Uterus (tissue), 4 donors: Measurements from ENCODE around the gene PLXNA4. TPM values are rescaled to one million over a fixed set of nuclear protein-coding genes. Genes with fewer than 3 reads are reported as not detected.

Source experiments
- DNase-seq, 2 donors: peaks; one replicate each; pipeline ENCODE4 v3.0.0-alpha.2; 2019 to 2020
- H3K27ac ChIP-seq, 2 donors: fragments of 200-600 bp; sonication (generic); 1 replicate in 1 of 2; 2 replicates in 1 of 2; pipeline ENCODE4 v1.5.1; 2016 to 2018
- H3K27me3 ChIP-seq, 2 donors: fragments of 200-600 bp; sonication (generic); one replicate each; pipeline ENCODE4 v1.5.1; 2018 to 2019; ENCODE audit warnings: control low read depth in 1 of 2
- H3K36me3 ChIP-seq, 2 donors: fragments of 200-600 bp; sonication (generic); one replicate each; pipeline ENCODE4 v1.5.1; 2019; ENCODE audit warnings: control low read depth in 1 of 2
- H3K4me1 ChIP-seq, 2 donors: fragments of 200-600 bp; sonication (generic); one replicate each; pipeline ENCODE4 v1.5.1; 2018 to 2019; ENCODE audit warnings: control low read depth in 1 of 2
- H3K4me3 ChIP-seq, 2 donors: fragments of 200-600 bp; sonication (generic); 1 replicate in 1 of 2; 2 replicates in 1 of 2; pipeline ENCODE4 v1.5.1; 2018 to 2019; ENCODE audit warnings: mild to moderate bottlenecking in 1 of 2
- H3K9me3 ChIP-seq, 2 donors: fragments of 200-600 bp; sonication (generic); one replicate each; pipeline ENCODE4 v1.5.1; 2019; ENCODE audit warnings: control low read depth in 1 of 2
- POLR2A ChIP-seq, 2 donors: fragments of 450-650 bp; IDR thresholded peaks; one replicate each; pipeline ENCODE4 v1.6.1; 2016; ENCODE audit warnings: antibody characterized with exemption in 2 of 2, mild to moderate bottlenecking in 1 of 2, moderate library complexity in 1 of 2
- intact Hi-C: fragments of 100-400 bp; cut with DNase I; formaldehyde crosslinking; loops from one replicate; pipeline ENCODE4 v1.15.1; 2023; ENCODE audit warnings: low total_unique reads
- total RNA-seq, 4 donors: library from RNA; depleted of rRNA in 3 of 4; stranded (reverse); fragments of >200 nt in 3 of 4; gene quantifications; one replicate each; pipeline versions ENCODE4 v1.1.0 to v1.2.4, GENCODE V29; 2014 to 2023
- TF ChIP-seq, protein P1 (sequence below), 4 experiments: fragments of 200-600 bp in 2 of 4; fragments of 450-650 bp in 2 of 4; sonication (generic) in 2 of 4; IDR thresholded peaks; one replicate each; pipeline ENCODE4 v1.5.1; 2016 to 2019; ENCODE audit warnings: antibody characterized with exemption in 4 of 4, mild to moderate bottlenecking in 2 of 4, moderate library complexity in 1 of 4
- donor health status: DM: yes; HTN: yes; CAD: no.

PLXNA4 gene
- total RNA-seq, 4 donors from 2014 or later: 4.1 to 16.5 (median 7.7) TPM

- Histone ChIP-seq H3K36me3 (no peaks in the 10 kb centered on the region), H3K9me3 (no peaks in the 10 kb centered on the region)
- intact Hi-C loops: no loop called here
Measured at GRCh38 chr7:132367004-132367403, 209.3 kb downstream of the PLXNA4 start.

DNA sequence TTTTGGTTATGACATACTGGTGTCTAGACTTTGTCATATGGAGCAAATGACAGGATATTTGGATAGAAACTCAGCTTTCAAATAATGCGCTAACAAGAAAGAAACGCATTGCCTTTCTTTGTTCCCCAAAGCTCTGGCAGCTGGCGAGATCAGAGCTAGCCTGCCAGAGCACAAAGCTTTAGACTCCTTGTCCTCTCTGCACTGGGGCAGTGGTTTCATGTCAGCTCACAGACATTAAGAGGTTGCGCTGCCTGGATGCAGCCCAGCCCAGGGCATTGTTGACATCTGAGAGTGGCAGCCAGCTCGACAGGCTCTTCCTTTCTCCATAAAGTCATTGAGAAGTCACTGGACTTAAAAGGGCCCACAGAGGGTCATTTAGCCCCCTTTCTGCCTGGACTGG is 212.0 kb downstream of the PLXNA4 start:
- Histone ChIP-seq H3K27ac (no peak overlapping the region), H3K4me1 (no peaks in the 10 kb centered on the region), H3K4me3 (no peak overlapping the region), H3K9me3 (no peaks in the 10 kb centered on the region), H3K27me3 (no peaks in the 10 kb centered on the region), H3K36me3 (no peaks in the 10 kb centered on the region)
- no peak for TF ChIP-seq POLR2A (IDR thresholded peaks at IDR 0.05)
- TF ChIP-seq, protein P1, sequence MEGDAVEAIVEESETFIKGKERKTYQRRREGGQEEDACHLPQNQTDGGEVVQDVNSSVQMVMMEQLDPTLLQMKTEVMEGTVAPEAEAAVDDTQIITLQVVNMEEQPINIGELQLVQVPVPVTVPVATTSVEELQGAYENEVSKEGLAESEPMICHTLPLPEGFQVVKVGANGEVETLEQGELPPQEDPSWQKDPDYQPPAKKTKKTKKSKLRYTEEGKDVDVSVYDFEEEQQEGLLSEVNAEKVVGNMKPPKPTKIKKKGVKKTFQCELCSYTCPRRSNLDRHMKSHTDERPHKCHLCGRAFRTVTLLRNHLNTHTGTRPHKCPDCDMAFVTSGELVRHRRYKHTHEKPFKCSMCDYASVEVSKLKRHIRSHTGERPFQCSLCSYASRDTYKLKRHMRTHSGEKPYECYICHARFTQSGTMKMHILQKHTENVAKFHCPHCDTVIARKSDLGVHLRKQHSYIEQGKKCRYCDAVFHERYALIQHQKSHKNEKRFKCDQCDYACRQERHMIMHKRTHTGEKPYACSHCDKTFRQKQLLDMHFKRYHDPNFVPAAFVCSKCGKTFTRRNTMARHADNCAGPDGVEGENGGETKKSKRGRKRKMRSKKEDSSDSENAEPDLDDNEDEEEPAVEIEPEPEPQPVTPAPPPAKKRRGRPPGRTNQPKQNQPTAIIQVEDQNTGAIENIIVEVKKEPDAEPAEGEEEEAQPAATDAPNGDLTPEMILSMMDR (IDR thresholded peaks at IDR 0.05): no peak
- intact Hi-C loops: no loop called here
- DNase-seq: no peak

More at GRCh38 chr7:132367004-132367403, 209.3 kb downstream of the PLXNA4 start:
- DNase-seq: no peak
- H3K27ac ChIP-seq: no peak overlapping the region
- no peaks in the 10 kb centered on the region for H3K4me1 ChIP-seq
- no peaks in the 10 kb centered on the region for H3K27me3 ChIP-seq
- no peak for TF ChIP-seq POLR2A (IDR thresholded peaks at IDR 0.05)
- TF ChIP-seq, protein P1 (IDR thresholded peaks at IDR 0.05): no peak
- no peak overlapping the region for H3K4me3 ChIP-seq

DNA sequence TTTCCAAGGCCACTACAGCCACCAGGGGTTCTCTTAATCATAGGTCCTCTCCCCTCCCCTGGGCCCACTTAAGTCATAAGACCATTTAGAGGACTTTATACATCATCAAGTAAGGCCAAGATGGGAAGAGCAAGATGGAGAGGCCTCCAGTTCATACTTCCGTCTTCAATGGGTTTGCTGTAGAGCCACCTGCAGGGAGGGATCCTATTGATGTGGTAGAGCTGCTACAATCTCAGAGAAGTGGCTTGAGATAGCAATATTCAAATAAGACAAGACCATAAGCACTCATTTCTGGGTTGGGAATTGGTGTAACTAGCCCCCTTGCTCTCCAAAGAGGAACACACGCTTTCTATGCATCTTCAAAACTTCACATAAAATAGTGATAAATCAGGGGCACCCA is 214.2 kb downstream of the PLXNA4 start:
- Histone ChIP-seq H3K9me3 (no peaks in the 10 kb centered on the region), H3K27me3 (no peaks in the 10 kb centered on the region), H3K36me3 (no peaks in the 10 kb centered on the region), H3K4me1 (no peaks in the 10 kb centered on the region), H3K4me3 (no peak overlapping the region), H3K27ac (no peak overlapping the region)
- DNase-seq: no peak
- intact Hi-C loops: no loop called here
- TF ChIP-seq, protein P1 (IDR thresholded peaks at IDR 0.05): no peak
- TF ChIP-seq POLR2A (IDR thresholded peaks at IDR 0.05): no peak

- DNase-seq: no peak
- no peak overlapping the region for H3K4me3 ChIP-seq
- no peaks in the 10 kb centered on the region for H3K9me3 ChIP-seq
- no peak overlapping the region for H3K27ac ChIP-seq
- H3K36me3 ChIP-seq: no peaks in the 10 kb centered on the region
- intact Hi-C loops: no loop called here
- H3K27me3 ChIP-seq: no peaks in the 10 kb centered on the region
- TF ChIP-seq, protein P1 (IDR thresholded peaks at IDR 0.05): no peak
- TF ChIP-seq POLR2A (IDR thresholded peaks at IDR 0.05): no peak
- no peaks in the 10 kb centered on the region for H3K4me1 ChIP-seq
Measured at GRCh38 chr7:132361146-132361545, 215.1 kb downstream of the PLXNA4 start.

- Histone ChIP-seq H3K4me1 (no peaks in the 10 kb centered on the region), H3K4me3 (no peak overlapping the region), H3K36me3 (no peaks in the 10 kb centered on the region), H3K27ac (no peak overlapping the region), H3K9me3 (no peaks in the 10 kb centered on the region), H3K27me3 (no peaks in the 10 kb centered on the region)
- DNase-seq: no peak
- intact Hi-C loops: no loop called here
- TF ChIP-seq, protein P1 (IDR thresholded peaks at IDR 0.05): no peak
- TF ChIP-seq POLR2A (IDR thresholded peaks at IDR 0.05): no peak
Measured at GRCh38 chr7:132359743-132360142, 216.5 kb downstream of the PLXNA4 start.
